ENCODE measurements around the gene DIPK1C.

DNA sequence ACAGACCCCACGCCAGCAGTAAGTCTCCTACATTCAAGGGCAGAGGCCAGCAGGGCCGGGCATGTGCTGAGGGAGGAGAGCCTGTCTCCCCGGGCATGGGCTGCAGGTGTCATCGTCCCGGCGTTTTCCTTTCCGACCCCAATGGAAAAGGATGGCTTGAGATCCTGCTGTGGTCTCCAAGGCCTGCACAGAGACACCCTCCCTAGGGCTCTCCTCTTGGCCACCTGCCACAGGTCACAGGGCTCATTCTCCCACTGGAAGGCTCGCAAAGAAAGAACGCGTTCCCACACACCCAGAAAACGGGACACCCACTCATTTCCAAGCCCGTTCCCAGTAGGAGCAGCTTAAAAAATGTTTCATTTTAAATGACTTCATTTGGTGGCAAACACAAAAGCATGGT, 41.0 kb downstream of the DIPK1C start:
- TF ChIP-seq SRF (CRISPR knock-in tag; IDR thresholded peaks at IDR 0.05) (no peak), FOXP1 (CRISPR knock-in tag; IDR thresholded peaks at IDR 0.05) (no peak), KDM5B (IDR thresholded peaks at IDR 0.05; ENCODE audit: insufficient replicate concordance, low read depth, low read length) (no peak), EZH2 (IDR thresholded peaks at IDR 0.05; ENCODE audit: borderline replicate concordance, low read depth, low read length) (no peak), POLR2AphosphoS5 (IDR thresholded peaks at IDR 0.05; ENCODE audit: control insufficient read depth, insufficient read depth, low read depth, low read length) (no peak), CTCF (IDR thresholded peaks at IDR 0.05 in 2 of 3, conservative IDR thresholded peaks at IDR 0.05 in 1 of 3; ENCODE audit: insufficient read depth in 2 of 3, low read depth in 1 of 3, low read length in 3 of 3) (no peak), RBBP5 (IDR thresholded peaks at IDR 0.05; ENCODE audit: borderline replicate concordance, insufficient read depth, low read length, poor library complexity, severe bottlenecking) (no peak), ZNF197 (CRISPR knock-in tag; IDR thresholded peaks at IDR 0.05; ENCODE audit: low read depth) (no peak), SMC3 (conservative IDR thresholded peaks at IDR 0.05; ENCODE audit: insufficient read depth, low read depth, low read length) (no peak), NFE2L1 (tag; IDR thresholded peaks at IDR 0.05; ENCODE audit: borderline replicate concordance, low read depth) (no peak)
